ENCODE results near the gene NFYA.

- TF ChIP-seq CTCF (IDR thresholded peaks at IDR 0.05; ENCODE audit: low read depth, low read length, missing input control): no peak
- TF ChIP-seq MAX (IDR thresholded peaks at IDR 0.05): no peak
- no peak for TF ChIP-seq JUND (IDR thresholded peaks at IDR 0.05)
- TF ChIP-seq FOXA1 (IDR thresholded peaks at IDR 0.05): no peak
- TF ChIP-seq TAF1 (conservative IDR thresholded peaks at IDR 0.05): no peak
- no peak for TF ChIP-seq YY1 (IDR thresholded peaks at IDR 0.05)
- no peak for TF ChIP-seq REST (IDR thresholded peaks at IDR 0.05)
- no peak for TF ChIP-seq GABPA (IDR thresholded peaks at IDR 0.05 in 1 of 2, conservative IDR thresholded peaks at IDR 0.05 in 1 of 2)
- TF ChIP-seq EGR1 (IDR thresholded peaks at IDR 0.05; ENCODE audit: low read depth in 2 of 2): no peak
- TF ChIP-seq ZBTB33 (IDR thresholded peaks at IDR 0.05): no peak
These were observed 13.2 kb upstream of the NFYA start for GRCh38 chr6:41059556-41059955.
